ENCODE measurements around the gene ATP2A3.

ATP2A3 gene

DNA sequence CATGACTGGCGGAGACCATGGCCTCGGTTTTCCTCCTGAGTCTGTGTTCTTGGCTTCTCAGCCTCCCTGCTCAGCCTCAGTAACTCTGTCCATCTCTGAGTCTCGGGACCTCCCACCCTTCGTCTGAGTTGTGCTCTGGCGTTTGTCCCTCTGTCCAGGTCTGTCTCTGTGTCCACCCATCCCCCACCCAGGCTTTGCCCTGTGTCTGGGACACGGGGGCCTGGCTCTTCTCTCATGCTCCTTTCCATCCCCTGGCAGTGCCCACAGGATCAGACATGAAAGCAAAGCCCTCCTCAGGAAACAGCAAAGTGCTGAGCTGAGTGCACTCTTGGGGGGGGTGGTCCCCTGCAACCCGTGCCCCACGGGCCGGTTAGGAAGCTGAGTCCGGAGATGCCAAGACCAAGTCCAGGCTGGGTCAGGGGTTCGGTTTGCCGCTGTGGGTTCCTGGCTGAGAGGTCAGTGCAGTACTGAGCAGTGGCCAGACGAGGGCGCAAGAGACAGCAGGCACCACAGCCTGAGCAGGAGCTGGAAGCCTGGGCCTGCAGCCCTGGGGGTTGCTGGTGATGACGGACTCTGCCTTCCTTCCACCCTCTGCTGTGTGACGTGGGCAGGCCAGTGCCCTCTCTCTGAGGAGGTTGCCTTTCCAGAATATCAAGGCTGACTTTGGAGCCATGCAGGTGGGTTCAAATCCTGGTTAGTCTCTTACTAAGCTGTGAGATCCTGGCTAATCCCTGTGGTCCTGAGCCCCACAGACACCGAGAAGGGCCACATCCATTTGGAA is 50.5 kb downstream of the ATP2A3 start:
- H3K27me3 Mint-ChIP-seq: no peaks in the 10 kb centered on the region
- H3K4me3 Mint-ChIP-seq: no peak overlapping the region
- peak overlapping the region; percentile 2 for H3K27ac Mint-ChIP-seq
- peak; percentile 89 for DNase-seq
- no peaks in the 10 kb centered on the region for H3K9me3 Mint-ChIP-seq
- no peaks in the 10 kb centered on the region for H3K36me3 Mint-ChIP-seq (ENCODE audit: low read depth)
- peaks cover 47% of the 10 kb centered on the region for H3K4me1 Mint-ChIP-seq (ENCODE audit: low read depth)

DNA sequence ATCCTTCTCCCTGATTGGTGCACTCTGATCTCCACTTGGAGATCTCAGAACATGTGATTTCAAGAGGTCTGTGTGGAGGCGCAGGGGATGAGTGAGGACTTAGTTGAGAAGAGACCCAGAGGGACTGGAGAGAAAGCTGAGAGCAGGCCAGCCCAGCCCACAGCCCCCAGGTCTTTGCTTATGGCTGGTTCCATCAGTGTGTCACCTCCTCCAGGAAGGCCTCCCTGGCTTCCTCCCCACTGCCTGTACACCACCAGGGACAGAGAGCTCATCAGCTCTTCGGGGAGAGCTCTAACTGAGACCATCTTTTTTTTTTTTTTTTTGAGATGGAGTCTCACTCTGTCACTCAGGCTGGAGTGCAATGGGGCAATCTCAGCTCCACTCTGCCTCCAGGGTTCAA is 51.4 kb downstream of the ATP2A3 start:
- H3K27ac Mint-ChIP-seq: no peak overlapping the region
- peaks cover 47% of the 10 kb centered on the region for H3K4me1 Mint-ChIP-seq (ENCODE audit: low read depth)
- no peak overlapping the region for H3K4me3 Mint-ChIP-seq
- no peaks in the 10 kb centered on the region for H3K9me3 Mint-ChIP-seq
- H3K27me3 Mint-ChIP-seq: no peaks in the 10 kb centered on the region
- no peaks in the 10 kb centered on the region for H3K36me3 Mint-ChIP-seq (ENCODE audit: low read depth)
- DNase-seq: no peak

DNA sequence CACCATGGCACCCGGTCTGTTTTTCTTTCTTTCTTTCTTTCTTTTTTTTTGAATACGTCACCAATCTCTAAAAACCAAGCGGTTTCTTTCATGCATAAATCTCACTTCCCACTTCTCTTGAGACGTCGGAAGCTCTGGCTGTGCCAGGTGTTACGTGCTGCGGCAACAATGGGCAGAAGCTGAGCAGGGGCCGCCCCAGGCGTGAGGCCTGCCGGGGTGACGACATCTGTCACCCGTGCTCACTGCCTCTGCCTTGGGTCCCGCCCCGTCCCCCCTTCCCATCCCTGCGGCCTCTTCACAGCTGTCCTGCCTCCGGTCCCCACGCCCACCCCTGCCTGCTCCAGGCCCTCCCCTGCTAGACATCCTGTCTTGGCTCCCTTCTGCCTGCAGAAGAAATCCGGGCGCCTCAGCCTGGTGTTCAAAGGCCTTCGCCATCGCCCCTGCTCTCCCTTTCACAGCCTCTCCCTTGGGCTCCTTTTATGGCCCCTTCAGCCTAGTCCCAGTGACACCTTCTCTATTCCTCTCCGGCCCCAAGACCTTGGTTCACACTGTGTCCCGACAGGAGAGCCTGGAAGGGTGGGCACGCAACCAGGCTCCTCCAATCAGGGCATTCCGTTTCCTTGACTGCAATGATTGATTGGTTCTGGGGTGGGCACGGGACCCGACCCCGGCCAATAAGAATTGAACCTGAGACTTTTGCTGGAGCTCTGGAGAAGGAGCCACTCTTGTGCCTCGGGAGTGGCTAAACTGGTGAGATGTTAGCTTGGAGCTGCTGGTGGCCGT is 52.8 kb downstream of the ATP2A3 start:
- Mint-ChIP-seq H3K36me3 (ENCODE audit: low read depth) (no peaks in the 10 kb centered on the region), H3K27ac (peak overlapping the region; percentile 84), H3K27me3 (no peaks in the 10 kb centered on the region), H3K9me3 (no peaks in the 10 kb centered on the region), H3K4me3 (peak overlapping the region; percentile 63), H3K4me1 (ENCODE audit: low read depth) (peaks cover 39% of the 10 kb centered on the region)
- peak; percentile 74 for DNase-seq

DNA sequence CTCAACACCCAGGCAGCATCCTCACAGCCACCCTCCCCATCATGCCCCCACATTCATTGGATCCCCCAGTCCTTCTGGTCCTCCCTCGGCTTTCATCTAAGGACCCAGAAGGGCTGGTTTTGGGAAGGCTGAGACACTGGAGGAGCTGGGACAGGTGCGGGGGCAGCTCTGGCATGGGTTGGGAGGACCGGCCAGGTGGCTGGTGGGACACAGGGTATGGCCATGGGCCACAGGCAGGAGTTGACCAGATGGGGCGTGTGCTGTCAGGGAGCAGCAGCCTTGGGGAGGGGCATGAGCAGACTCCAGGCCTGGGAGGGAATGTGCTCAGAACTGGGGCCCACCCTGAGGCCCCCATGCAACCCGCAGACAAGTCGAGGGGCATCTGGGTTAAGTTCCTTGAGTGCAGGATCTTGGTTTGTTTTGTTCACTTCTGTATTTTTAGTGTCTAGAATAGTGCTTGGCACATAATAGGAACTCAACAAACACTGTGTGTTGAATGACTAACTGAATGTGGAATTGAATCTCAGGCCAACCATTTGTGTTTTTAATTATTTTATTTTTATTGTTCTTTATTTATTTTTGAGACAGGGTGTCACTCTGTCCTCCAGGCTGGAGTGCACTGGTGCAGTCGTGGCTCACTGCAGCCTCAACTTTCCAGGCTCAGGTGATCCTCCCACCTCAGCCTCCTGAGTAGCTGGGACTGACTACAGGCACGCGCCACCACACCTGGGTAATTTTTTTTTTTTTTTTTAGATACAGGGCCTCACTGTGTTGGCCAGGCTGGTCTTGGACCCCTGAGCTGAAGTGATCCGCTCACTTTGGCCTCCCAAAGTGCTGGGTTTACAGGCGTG is 53.6 kb downstream of the ATP2A3 start:
- Mint-ChIP-seq H3K27ac (peak overlapping the region; percentile 84), H3K27me3 (no peaks in the 10 kb centered on the region), H3K9me3 (no peaks in the 10 kb centered on the region), H3K4me1 (ENCODE audit: low read depth) (peaks cover 31% of the 10 kb centered on the region), H3K4me3 (peak overlapping the region; percentile 63), H3K36me3 (ENCODE audit: low read depth) (no peaks in the 10 kb centered on the region)
- peak; percentile 41 for DNase-seq

DNA sequence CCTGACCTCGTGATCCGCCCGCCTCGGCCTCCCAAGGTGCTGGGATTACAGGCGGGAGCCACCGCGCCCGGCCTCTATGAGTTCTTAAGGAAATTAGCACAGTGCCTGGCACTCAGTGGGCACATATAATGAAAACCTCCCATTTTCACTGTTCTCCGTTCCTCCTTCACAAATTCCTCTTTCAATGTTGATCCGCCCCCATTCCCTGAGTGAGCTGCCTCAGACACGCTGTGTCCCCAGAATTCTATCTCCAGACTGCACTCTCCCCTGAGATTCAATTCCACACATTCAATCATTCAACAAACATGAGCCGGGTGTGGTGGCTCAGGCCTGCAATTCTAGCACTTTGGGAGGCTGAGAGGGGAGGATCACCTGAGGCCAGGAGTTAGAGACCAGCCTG is 55.0 kb downstream of the ATP2A3 start:
- H3K27me3 Mint-ChIP-seq: no peaks in the 10 kb centered on the region
- DNase-seq: no peak
- H3K4me1 Mint-ChIP-seq (ENCODE audit: low read depth): peaks cover 23% of the 10 kb centered on the region
- H3K9me3 Mint-ChIP-seq: no peaks in the 10 kb centered on the region
- no peaks in the 10 kb centered on the region for H3K36me3 Mint-ChIP-seq (ENCODE audit: low read depth)
- H3K4me3 Mint-ChIP-seq: no peak overlapping the region
- no peak overlapping the region for H3K27ac Mint-ChIP-seq

DNA sequence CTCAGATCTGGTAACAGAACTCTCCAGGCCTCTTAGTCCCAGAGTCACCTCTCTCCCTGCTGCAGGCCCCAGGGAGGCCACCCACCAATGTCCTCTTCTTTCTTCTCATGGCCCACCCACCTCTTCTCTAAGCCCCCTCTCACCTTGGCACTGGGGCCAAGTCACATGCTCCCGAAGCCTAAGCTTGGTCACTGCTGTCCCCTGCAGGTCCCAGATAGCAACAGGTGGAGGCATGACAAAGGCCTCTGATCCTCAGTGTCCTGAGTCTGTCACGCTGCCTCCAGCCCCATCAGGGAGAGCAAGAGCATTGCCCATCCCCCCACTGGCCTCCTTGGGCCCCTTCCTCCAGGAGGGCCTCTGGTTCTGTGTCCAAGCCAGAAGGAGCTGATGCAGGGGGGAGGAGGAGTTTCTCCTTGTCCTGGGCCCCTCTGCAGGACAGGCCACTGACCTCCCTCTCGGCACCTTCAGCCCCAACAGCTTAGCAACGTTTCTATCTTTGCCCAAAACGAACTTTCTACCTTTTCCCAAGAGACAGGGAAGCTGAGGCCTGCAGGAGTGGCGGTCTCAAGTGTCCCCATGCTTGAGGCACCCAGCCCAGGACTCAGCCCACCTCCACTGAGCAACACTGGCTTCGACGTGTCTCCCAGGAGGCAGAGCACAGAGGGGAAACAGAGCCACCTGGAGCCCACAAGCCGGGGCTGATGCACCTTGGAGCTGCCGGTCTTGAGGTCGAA is 56.6 kb downstream of the ATP2A3 start:
- H3K9me3 Mint-ChIP-seq: no peaks in the 10 kb centered on the region
- no peak overlapping the region for H3K27ac Mint-ChIP-seq
- H3K27me3 Mint-ChIP-seq: no peaks in the 10 kb centered on the region
- no peak for DNase-seq
- H3K36me3 Mint-ChIP-seq (ENCODE audit: low read depth): no peaks in the 10 kb centered on the region
- H3K4me1 Mint-ChIP-seq (ENCODE audit: low read depth): peaks cover 14% of the 10 kb centered on the region
- no peak overlapping the region for H3K4me3 Mint-ChIP-seq

DNA sequence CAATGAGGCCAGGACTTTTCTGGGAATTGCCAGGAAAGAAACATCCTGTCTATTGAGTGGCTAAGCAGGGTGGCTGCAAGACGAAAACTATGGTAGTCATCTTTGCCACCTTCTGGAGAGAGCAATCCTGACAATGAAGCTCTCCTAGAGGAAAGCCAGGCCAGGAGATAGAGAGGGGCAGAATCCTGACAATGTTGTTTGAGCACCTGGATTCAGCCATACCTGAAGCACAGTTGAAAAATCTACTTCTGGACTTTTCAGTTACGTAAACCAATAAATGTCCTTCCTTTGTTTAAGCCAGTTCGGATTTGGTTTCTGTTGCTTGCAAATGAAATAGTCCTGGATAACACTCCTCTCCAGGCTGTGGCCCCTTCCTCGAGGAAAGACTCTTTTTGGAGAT is 57.4 kb downstream of the ATP2A3 start:
- H3K27me3 Mint-ChIP-seq: no peaks in the 10 kb centered on the region
- H3K4me3 Mint-ChIP-seq: no peak overlapping the region
- no peaks in the 10 kb centered on the region for H3K9me3 Mint-ChIP-seq
- no peaks in the 10 kb centered on the region for H3K36me3 Mint-ChIP-seq (ENCODE audit: low read depth)
- no peak for DNase-seq
- no peak overlapping the region for H3K27ac Mint-ChIP-seq
- H3K4me1 Mint-ChIP-seq (ENCODE audit: low read depth): peaks cover 14% of the 10 kb centered on the region

DNA sequence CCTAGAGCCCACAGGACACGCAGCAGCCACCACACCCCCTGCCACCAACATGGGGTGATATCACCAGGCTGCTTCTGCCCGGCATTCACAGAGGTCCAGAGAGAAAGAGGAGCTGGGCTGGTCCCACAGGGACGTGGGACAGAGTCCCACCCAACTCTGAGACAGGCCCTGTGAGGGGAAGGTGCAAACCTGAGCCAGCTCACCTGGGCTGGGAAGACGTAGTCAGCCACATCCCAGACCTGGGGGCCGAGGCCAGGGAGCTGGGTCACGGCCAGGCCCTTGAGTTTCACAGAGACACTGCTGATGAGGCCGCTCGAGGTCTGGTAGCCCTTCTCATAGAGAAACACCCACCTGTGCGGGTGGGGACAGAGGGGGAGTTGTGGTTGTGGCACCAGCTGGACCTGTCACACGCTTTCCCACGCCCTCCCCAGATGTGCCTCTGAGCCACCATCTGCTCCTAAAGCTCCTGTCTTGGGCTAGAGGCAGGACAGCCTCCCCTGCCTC is 59.2 kb downstream of the ATP2A3 start:
- Mint-ChIP-seq H3K4me3 (no peak overlapping the region), H3K9me3 (no peaks in the 10 kb centered on the region), H3K4me1 (ENCODE audit: low read depth) (no peaks in the 10 kb centered on the region), H3K36me3 (ENCODE audit: low read depth) (no peaks in the 10 kb centered on the region), H3K27ac (no peak overlapping the region), H3K27me3 (no peaks in the 10 kb centered on the region)
- DNase-seq: no peak

DNA sequence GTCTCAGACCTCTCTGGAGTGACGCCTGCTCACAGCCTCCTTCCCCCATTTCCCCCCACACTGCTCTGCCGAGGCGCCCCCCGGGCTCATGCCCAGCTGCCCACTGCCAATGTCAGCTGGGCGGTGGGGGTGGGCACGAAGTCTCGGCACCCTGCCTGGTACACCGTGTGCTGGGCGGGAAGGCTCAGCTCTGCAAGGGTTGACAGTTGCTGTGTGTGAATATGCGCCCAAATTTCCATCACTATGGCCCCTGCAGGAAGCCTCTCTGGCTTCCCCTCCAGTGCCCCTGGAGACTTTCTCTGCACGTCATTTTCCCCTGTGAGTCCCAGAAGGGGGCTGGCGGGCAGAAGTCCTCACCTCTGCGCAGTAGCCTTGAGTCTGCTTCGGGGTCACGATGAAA is 59.7 kb downstream of the ATP2A3 start:
- Mint-ChIP-seq H3K27ac (no peak overlapping the region), H3K27me3 (no peaks in the 10 kb centered on the region), H3K36me3 (ENCODE audit: low read depth) (no peaks in the 10 kb centered on the region), H3K4me3 (no peak overlapping the region), H3K9me3 (no peaks in the 10 kb centered on the region), H3K4me1 (ENCODE audit: low read depth) (no peaks in the 10 kb centered on the region)
- DNase-seq: no peak

DNA sequence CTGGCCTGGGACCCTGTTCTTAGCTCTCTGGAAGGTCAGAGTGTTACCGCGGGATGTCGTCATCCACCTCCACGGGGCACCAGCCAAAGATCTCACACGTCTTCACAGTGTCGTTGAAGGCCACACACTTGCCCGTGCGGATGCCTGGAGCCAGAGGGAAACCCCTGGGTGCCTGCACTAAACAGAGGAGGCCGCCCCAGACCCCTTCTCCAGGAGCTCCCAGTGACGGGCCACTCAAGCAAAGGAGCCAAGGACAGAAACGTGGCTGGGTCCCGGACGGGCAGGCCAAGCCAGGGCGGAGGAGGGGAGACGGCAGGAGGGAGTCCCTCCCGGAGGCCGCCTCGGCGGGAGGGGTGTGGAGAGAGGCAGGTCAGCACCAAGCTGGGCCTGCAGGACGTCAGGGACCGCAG is 60.4 kb downstream of the ATP2A3 start:
- Mint-ChIP-seq H3K27me3 (no peaks in the 10 kb centered on the region), H3K9me3 (no peaks in the 10 kb centered on the region), H3K36me3 (ENCODE audit: low read depth) (no peaks in the 10 kb centered on the region), H3K4me1 (ENCODE audit: low read depth) (no peaks in the 10 kb centered on the region), H3K4me3 (no peak overlapping the region), H3K27ac (no peak overlapping the region)
- DNase-seq: no peak

DNA sequence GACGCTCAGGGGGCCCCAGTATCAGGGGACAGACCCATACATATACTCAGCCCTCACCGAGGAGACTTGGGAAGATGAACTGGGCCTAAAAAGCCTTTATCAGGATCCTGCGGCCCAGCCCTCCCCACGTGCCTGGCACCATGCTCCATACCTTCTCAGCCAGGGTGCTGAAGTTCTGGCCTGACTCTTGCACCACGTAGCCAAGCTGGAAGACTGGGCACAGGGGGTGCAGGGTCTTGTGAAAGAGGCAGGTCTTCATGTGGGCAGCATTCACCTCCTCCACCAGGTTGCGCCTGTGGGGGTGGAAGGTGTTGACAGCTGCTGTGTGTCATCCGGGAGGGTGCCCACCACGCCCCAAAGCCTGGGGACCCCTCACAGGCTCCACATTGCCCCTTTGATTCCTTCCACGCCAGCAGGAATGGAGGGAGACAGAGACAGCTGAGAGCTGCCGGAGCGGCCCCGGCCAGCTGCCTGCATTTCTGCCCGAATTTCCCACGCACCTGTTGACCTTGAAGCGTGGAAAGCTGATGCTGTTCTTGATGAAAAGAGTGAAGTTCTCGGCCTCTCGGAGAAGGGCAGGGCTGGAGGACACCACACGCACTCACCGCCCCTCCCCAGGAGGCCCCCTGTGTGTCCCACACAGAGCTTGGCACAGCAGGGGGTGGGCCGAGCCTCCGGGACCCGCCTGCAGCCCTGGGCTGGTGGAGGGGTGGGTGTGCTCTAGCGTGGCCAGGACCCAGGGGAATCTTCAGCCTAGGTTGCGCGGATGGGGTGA is 61.0 kb downstream of the ATP2A3 start:
- H3K4me3 Mint-ChIP-seq: no peak overlapping the region
- H3K27me3 Mint-ChIP-seq: no peaks in the 10 kb centered on the region
- DNase-seq: no peak
- H3K36me3 Mint-ChIP-seq (ENCODE audit: low read depth): no peaks in the 10 kb centered on the region
- H3K4me1 Mint-ChIP-seq (ENCODE audit: low read depth): no peaks in the 10 kb centered on the region
- no peaks in the 10 kb centered on the region for H3K9me3 Mint-ChIP-seq
- H3K27ac Mint-ChIP-seq: no peak overlapping the region

DNA sequence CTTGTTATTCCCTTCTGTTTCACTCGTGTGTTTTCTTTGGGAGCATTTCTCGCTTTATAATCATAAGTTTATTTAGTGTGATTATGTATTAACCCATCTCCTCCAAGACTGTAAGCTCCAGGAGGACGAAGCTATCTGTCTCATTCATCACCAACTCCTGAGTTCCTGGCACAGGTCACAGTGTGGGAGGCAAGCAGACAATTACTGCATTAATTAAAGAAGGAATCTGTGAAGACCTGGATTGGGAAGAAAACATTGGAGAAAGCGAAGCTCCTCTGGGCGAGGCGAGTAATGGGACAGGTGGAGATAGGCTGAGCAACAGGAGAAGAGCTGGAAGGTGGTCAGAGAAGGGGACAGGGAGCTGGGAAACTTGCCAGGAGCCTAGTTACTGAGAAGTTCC is 63.6 kb downstream of the ATP2A3 start:
- no peaks in the 10 kb centered on the region for H3K9me3 Mint-ChIP-seq
- H3K27me3 Mint-ChIP-seq: no peaks in the 10 kb centered on the region
- no peak overlapping the region for H3K4me3 Mint-ChIP-seq
- no peak for DNase-seq
- H3K36me3 Mint-ChIP-seq (ENCODE audit: low read depth): no peaks in the 10 kb centered on the region
- no peak overlapping the region for H3K27ac Mint-ChIP-seq
- no peaks in the 10 kb centered on the region for H3K4me1 Mint-ChIP-seq (ENCODE audit: low read depth)

DNA sequence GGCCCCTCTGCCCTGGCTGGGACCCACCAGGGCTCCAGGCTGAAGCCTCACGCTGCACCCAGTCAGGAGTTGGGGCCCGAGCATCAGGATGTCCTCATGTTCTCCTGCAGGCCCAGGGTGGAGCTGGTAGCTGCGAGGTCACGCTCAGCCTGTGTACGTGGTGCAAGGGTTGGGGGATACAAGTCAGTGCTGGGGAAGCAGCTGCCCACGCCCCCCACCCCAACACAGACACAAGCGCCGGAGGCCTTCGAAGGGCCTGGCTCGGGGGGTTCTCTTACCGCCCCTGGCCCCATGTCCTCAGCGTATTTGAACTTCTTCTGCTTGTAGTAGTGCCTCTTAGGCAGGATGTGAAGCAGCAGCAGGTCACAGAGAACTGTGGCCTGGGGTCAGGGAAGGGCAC is 66.5 kb downstream of the ATP2A3 start:
- Mint-ChIP-seq H3K4me1 (ENCODE audit: low read depth) (peaks cover 12% of the 10 kb centered on the region), H3K36me3 (ENCODE audit: low read depth) (no peaks in the 10 kb centered on the region), H3K4me3 (no peak overlapping the region), H3K9me3 (no peaks in the 10 kb centered on the region), H3K27me3 (no peaks in the 10 kb centered on the region), H3K27ac (no peak overlapping the region)
- DNase-seq: no peak

DNA sequence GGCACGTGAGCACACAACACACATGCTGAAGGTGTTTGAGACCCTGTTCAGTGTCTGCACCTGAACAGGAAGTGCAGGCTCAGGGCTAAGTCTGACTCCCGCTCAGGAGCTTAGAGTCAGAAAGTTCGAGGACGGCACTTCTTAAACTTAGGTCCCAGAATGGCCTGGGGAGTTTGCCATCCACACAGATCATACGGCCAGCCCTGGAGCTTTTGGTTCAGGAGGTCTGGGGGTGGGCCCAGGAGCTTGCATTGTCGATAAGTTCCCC is 67.3 kb downstream of the ATP2A3 start:
- H3K27me3 Mint-ChIP-seq: no peaks in the 10 kb centered on the region
- H3K4me3 Mint-ChIP-seq: no peak overlapping the region
- no peak overlapping the region for H3K27ac Mint-ChIP-seq
- peaks cover 15% of the 10 kb centered on the region for H3K4me1 Mint-ChIP-seq (ENCODE audit: low read depth)
- no peaks in the 10 kb centered on the region for H3K36me3 Mint-ChIP-seq (ENCODE audit: low read depth)
- DNase-seq: no peak
- H3K9me3 Mint-ChIP-seq: no peaks in the 10 kb centered on the region

All from activated T-cell treated with anti-CD3 and anti-CD28 coated beads, Interleukin-2, amount 50 U/mL, for 24 hours (primary cell).